Measurements from ENCODE around the gene MYO3B.
"Not testable (repeated sequence)": the region's sequence is repeated elsewhere in the genome, so short reads cannot be mapped to it uniquely, and the experiment has no call there.

Gene MYO3B

GRCh38 chr2:170660409-170660808 is 482.5 kb downstream of the MYO3B start:
- no peak for DNase-seq

GRCh38 chr2:170665743-170666142 is 487.8 kb downstream of the MYO3B start:
- no peak for DNase-seq

GRCh38 chr2:170669909-170670308 is 492.0 kb downstream of the MYO3B start:
- no peak for DNase-seq

GRCh38 chr2:170670651-170671050 is 492.7 kb downstream of the MYO3B start:
- DNase-seq: no peak

- no peak for DNase-seq
Observed at GRCh38 chr2:170671079-170671478, 493.1 kb downstream of the MYO3B start.

GRCh38 chr2:170674282-170674681 is 496.3 kb downstream of the MYO3B start:
- not testable (repeated sequence) for DNase-seq

- no peak for DNase-seq
Observed at GRCh38 chr2:170675701-170676100, 497.8 kb downstream of the MYO3B start.

GRCh38 chr2:170679607-170680079 is 501.7 kb downstream of the MYO3B start:
- DNase-seq: peak; percentile 64

- no peak for DNase-seq
Observed at GRCh38 chr2:170680172-170680941, 502.4 kb downstream of the MYO3B start.

- no peak for DNase-seq
Observed at GRCh38 chr2:170681311-170681710, 503.4 kb downstream of the MYO3B start.

GRCh38 chr2:170685591-170685990 is 507.6 kb downstream of the MYO3B start:
- no peak for DNase-seq

GRCh38 chr2:170689481-170689880 is 511.5 kb downstream of the MYO3B start:
- no peak for DNase-seq

GRCh38 chr2:170690640-170691039 is 512.7 kb downstream of the MYO3B start:
- no peak for DNase-seq

GRCh38 chr2:170694316-170694715 is 516.4 kb downstream of the MYO3B start:
- no peak for DNase-seq

GRCh38 chr2:170695521-170696410 is 517.8 kb downstream of the MYO3B start:
- DNase-seq: no peak

GRCh38 chr2:170696948-170697347 is 519.0 kb downstream of the MYO3B start:
- DNase-seq: no peak

GRCh38 chr2:170701011-170701410 is 523.1 kb downstream of the MYO3B start:
- no peak for DNase-seq

- no peak for DNase-seq
Observed at GRCh38 chr2:170703776-170704476, 526.0 kb downstream of the MYO3B start.
